GM21576 (cell line): Measurements from ENCODE around the gene VPS13A.

Experiments used
- ATAC-seq: cut with Tn5 transposase; IDR thresholded peaks from one replicate; pipeline ENCODE4 v1.9.1; 2021; ENCODE audit warnings: mild to moderate bottlenecking, moderate library complexity; ENCODE audit not compliant: unreplicated experiment

The VPS13A gene

GRCh38 chr9:77177143-77177893, at the start of gene VPS13A:
VPS13A (plus strand) TSS chr9:77177534; CDS start chr9:77177705, 171 bp downstream.
- ATAC-seq = peak; percentile 84

DNA sequence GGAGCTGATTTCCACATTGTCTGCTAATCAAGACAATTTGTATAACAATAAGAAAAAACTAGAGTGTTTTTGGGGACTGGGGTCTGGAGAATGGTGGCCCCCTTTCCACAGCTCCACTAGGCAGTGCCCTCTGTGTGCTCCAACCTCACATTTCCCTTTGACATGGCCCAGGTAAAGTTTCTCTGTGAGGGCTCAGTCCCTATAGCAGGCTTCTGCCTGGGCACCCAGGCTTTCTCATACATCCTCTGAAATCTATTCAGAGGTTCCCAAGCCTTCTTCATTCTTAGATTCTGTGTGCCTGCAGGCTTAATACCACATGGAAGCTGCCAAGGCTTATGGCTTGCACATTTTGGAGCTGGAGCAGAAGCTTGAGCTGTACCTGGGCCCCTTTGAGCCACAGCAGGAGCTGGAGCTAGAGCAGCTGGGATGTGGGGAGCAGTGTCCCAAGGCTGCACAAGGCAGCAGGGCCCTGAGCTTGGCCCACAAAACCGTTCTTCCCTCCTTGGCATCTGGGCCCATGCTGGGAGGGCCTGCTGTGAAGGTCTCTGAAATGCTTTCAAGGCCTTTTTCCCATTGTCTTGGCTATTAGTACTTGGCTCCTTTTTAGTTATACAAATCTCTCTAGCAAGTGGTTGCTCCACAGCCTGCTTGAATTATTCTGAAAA, 49.1 kb upstream of the VPS13A start:
- no peak for ATAC-seq

- ATAC-seq = no peak
Measured at GRCh38 chr9:77131399-77131798, 45.9 kb upstream of the VPS13A start.

- ATAC-seq = no peak
Measured at GRCh38 chr9:77133011-77133410, 44.3 kb upstream of the VPS13A start.

GRCh38 chr9:77142366-77142765, 35.0 kb upstream of the VPS13A start:
- no peak for ATAC-seq

DNA sequence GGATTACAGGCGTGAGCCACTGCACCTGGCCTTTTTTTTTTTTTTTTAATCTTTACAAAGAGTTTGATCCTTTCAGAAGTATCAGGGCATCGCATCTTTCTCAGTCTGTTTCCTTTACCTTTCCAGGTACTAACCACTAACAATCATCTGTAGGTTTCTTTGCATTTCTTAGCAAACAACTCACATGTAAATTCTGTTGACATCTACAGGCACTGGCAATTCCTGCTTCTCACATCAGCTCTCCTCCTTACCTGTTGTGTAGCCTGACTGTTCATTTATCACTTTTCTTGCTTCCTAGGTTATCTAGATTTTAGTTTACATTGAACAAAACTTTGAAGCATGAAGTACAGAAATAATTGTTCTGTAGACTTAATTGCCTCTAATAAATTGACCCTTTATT, 27.5 kb upstream of the VPS13A start:
- ATAC-seq = no peak

- no peak for ATAC-seq
Measured at GRCh38 chr9:77152289-77152688, 25.0 kb upstream of the VPS13A start.

GRCh38 chr9:77156646-77157371, 20.5 kb upstream of the VPS13A start:
- ATAC-seq = no peak

DNA sequence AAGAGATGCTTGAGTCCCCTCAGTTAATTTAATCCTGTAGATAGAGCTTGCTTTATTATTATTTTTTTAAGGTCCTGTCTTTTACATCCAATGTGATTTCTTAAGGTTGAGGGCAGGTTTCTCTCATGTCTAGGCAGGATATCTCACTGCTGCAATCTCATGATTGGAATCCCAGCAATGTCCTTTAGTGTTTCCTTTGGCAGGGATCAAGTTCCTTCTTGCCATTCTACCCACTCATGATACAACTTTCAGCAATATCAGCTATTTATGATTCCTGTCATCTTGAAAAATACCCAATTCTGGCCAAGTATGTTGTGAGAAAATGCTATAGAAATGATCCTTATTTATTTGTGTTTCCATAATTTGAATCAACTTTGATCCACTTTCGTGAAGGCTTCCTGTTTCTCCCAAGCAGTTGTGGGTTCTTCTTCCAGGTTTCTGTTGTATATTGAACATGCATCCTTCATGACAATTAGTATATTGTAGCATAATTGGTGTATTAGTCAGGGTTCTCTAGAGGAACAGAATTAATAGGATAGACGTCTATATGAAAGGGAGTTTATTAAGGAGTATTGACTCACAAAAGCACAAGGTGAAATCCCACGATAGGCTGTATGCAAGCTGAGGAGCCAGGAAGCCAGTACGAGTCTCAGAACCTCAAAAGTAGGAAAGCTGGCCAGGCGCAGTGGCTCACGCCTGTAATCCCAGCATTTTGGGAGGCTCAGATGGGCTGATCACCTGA, 18.4 kb upstream of the VPS13A start:
- ATAC-seq = no peak

DNA sequence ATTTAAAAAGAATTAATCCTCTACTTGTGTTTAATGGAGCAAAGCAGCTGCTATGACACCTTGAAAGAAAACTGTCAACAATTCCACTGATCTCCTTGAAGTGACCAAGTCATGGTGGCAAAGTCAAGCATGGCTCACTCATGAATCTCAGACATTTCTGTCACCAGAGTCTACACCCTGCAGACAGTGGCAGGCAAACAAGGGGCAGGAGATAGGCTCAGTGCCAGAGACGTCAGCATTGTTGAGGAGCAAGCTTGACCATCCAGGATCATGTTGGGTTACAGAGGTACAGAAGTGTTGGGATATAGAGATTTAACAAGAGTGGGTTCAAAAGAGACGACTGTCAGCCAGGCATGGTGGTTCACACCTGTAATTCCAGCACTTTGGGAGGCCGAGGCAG, 16.1 kb upstream of the VPS13A start:
- no peak for ATAC-seq

DNA sequence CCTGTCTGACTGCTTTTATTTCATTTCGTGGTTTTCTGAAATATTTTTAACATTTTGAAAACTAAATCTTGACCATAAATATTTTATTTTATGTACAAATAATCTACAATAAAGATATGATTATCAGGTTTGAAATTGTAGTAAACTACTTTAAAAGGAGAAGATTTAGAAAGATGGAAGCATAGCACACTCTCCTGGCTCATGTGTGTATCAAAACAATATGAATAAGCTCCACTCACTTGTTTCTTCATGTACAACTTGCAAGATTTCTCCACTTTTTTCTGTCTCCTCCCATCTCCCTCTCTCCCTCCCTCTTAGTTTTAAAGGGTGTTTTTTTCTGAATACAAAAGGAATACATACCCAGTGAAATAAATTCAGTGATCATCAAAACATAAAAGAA, 15.4 kb upstream of the VPS13A start:
- no peak for ATAC-seq

- ATAC-seq = no peak
Measured at GRCh38 chr9:77162366-77162765, 15.0 kb upstream of the VPS13A start.

GRCh38 chr9:77163884-77164283, 13.4 kb upstream of the VPS13A start:
- no peak for ATAC-seq

DNA sequence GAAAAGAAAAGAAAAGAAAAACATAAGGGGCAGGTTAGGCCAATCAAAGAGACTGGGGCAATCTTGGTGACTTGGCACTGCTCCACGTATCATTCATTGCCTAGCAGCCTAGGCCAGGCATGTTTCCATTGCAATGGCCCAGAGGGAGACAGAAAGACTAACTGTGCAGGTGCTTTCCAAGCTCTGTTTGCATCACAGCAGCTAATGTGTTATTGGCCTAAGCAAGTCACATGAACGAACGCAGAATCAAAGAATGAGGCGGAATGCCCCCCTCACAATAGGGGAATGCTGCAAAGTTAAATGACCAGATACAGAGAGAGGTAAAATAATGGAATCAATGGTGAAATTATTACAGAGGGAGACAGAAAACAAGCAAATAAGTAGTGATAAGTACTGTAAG, 11.1 kb upstream of the VPS13A start:
- ATAC-seq = no peak

DNA sequence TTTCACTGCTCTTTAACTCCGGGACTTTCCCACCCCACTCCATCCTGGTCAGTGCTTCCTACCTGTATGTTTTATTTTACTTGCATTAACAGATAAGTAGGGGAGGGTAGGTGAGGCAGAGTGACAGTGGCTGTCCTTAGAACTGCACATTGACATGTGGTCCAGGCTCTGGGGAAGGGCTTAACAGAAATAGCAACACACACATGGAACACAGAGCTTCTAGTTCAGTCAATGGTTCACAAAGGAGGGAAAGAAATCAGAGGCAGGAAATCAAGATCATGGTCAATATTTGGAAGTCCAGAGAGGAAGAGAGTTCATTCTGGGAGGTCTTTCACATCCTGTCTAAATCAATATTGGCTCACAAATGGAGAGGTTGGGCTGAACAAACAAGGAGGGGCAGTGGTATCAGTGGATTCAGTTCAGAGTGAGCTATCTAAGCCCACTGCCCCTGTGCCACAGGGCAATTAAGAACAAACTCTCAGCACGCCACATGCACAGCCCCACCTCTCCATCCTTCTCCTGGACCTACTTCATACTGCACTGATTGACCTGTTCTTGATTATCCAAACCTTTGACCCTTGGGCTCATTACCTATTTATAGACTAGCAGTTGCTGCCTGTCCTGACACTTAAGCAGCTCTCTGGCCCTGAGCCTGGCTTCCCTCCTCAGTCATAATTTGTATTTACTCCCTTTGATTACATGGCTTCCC, 6.2 kb upstream of the VPS13A start:
- no peak for ATAC-seq

GRCh38 chr9:77175151-77175550, 2.2 kb upstream of the VPS13A start:
- ATAC-seq = no peak

- no peak for ATAC-seq
Measured at GRCh38 chr9:77176106-77176505, 1.2 kb upstream of the VPS13A start.

DNA sequence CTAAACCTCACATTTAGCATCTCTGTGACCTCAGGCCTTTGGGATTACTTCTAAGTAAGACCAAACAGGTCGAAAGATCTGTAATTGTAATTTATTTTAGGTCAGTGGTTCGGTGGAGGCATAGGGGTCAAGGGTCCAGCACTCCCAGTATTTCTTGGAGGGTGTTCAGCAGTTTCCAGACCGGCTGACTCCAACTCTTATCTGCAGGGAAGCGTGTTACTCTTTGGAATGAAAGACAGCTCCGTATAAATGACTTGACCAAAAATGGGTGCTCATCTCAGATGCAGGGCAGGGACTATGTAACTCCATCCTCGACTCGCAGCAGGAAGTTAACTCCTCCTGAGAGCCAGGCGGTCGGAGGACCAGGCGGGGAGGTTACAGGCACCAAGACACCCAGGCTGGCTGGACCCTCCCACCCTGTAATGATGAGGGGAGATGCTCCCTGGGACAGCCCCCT, 620 bp upstream of the VPS13A start:
- no peak for ATAC-seq

DNA sequence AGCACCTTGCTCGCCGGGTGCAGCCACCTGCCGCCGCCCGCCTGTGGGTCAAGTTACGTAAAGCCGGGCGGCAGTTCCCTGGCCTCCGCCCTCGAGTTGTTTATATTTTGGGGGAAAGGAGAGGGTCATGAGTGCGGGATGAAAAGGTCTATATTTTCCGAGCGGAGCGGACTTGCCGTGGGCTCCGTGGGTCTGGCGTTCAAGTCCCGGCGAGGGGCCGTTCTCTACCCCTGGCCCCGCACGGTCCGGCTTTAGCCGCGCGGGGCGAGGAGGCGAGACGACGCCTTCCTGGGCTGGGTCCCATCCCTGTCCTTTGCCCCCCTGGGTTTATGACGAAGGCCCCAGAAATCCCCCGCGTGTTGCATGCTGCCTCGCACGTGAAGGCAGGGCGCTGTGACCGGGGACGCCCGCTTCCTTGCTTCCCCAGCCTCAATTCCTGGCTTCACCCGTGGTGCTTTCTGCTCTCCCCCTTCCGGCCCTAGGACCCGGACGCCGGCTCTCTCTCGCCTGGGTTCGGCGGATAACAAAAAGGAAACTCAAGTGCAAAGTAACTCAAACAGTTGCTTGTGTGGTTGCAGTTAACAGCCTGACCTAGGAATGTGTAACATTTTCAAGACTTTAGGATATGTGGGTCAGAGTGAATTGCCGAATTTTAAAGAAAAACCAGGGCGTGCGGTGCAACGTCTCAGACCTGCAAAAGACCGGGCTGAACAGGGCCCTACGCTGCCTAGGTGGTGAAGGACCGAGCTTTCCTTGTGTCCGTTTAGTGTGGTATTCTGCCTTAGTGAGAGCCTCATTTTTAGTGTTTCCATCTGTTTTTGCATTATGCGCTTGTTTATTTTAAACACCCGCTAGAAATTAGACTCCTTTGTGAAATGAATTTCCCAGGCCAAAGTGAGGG, 810 bp downstream of the VPS13A start:
- peak; percentile 20 for ATAC-seq
